OCI-LY7 (cell line): ENCODE measurements around the gene FN3KRP. TPM values are rescaled to one million over a fixed set of nuclear protein-coding genes. Genes with fewer than 3 reads are reported as not detected.

Experiments used
- BruUV-seq: library from RNA; stranded (reverse); fragments of 400-500 nt; replicated peaks from 2 replicates; lab custom pipeline; 2021; lab: Mats Ljungman, UMichigan
- CTCF ChIA-PET: fragments of 300-600 bp; sonication (Branson Sonifier 250); formaldehyde crosslinking; loops from one replicate; lab custom pipeline; 2022; ENCODE audit warnings: antibody characterized with exemption; ENCODE audit not compliant: unreplicated experiment; lab: Charles Lee
- POLR2A ChIA-PET: fragments of 300-600 bp; sonication (Branson Sonifier 250); formaldehyde crosslinking; loops from one replicate; lab custom pipeline; 2022; ENCODE audit warnings: antibody characterized with exemption; lab: Charles Lee
- DNase-seq: peaks from one replicate; pipeline ENCODE4 v3.0.0-alpha.2; 2015; ENCODE audit warnings: low spot score
- H2AFZ ChIP-seq: fragments of 200-600 bp; sonication (generic), shearing (Covaris generic); 2 replicates; pipeline ENCODE4 v1.6.1; 2014; ENCODE audit warnings: mild to moderate bottlenecking, antibody characterized with exemption, low read length, moderate library complexity
- H3K27ac ChIP-seq: fragments of 200-600 bp; sonication (generic); 2 replicates; pipeline ENCODE4 v1.5.1; 2014; ENCODE audit warnings: mixed run types, low read depth, mild to moderate bottlenecking, moderate library complexity, low read length, inconsistent platforms; ENCODE audit not compliant: poor library complexity, severe bottlenecking
- H3K36me3 ChIP-seq: fragments of 200-600 bp; sonication (generic); 2 replicates; pipeline ENCODE4 v1.6.1; 2014; ENCODE audit warnings: mild to moderate bottlenecking, antibody characterized with exemption, low read length, moderate library complexity, mixed read lengths; ENCODE audit not compliant: insufficient read depth
- H3K4me1 ChIP-seq: fragments of 200-600 bp; sonication (generic); 2 replicates; pipeline ENCODE4 v1.5.1; 2014; ENCODE audit warnings: mild to moderate bottlenecking, low read length; ENCODE audit not compliant: insufficient read depth, poor library complexity, severe bottlenecking
- H3K4me2 ChIP-seq: fragments of 200-600 bp; sonication (generic); 2 replicates; pipeline ENCODE4 v1.6.1; 2014; ENCODE audit warnings: mild to moderate bottlenecking, low read length
- H3K4me3 ChIP-seq: fragments of 200-600 bp; sonication (generic); 2 replicates; pipeline ENCODE4 v1.5.1; 2014; ENCODE audit warnings: mild to moderate bottlenecking, low read depth, low read length; ENCODE audit not compliant: poor library complexity, severe bottlenecking
- H3K79me2 ChIP-seq: fragments of 200-600 bp; sonication (generic); 2 replicates; pipeline ENCODE4 v1.6.1; 2016; ENCODE audit warnings: low read depth, mild to moderate bottlenecking, low read length, moderate library complexity, mixed read lengths; ENCODE audit not compliant: insufficient read depth
- H3K9me2 ChIP-seq: fragments of 200-600 bp; sonication (generic); 2 replicates; pipeline ENCODE4 v1.6.1; 2016; ENCODE audit warnings: mild to moderate bottlenecking, low read length, mixed read lengths; ENCODE audit not compliant: insufficient read depth
- H3K9me3 ChIP-seq: fragments of 200-600 bp; sonication (generic); 2 replicates; pipeline ENCODE4 v1.6.1; 2014; ENCODE audit warnings: mild to moderate bottlenecking, mixed run types, low read length, mixed read lengths
- H4K20me1 ChIP-seq: fragments of 200-600 bp; sonication (generic); 2 replicates; pipeline ENCODE4 v1.6.1; 2014; ENCODE audit warnings: mild to moderate bottlenecking, antibody characterized with exemption, low read length, moderate library complexity, mixed read lengths; ENCODE audit not compliant: insufficient read depth
- CTCF ChIP-seq: fragments of 200-600 bp; sonication (generic); conservative IDR thresholded peaks from 2 replicates; pipeline ENCODE4 v1.5.1; 2014; ENCODE audit warnings: mild to moderate bottlenecking, antibody characterized with exemption, low read length, moderate library complexity, mixed read lengths
- EZH2phosphoT487 ChIP-seq: fragments of 200-600 bp; sonication (generic); IDR thresholded peaks from 2 replicates; pipeline ENCODE4 v1.6.1; 2018; ENCODE audit warnings: low read depth, borderline replicate concordance, mild to moderate bottlenecking, mixed run types, antibody characterized with exemption, low read length, moderate library complexity, mixed read lengths
- intact Hi-C: fragments of 100-400 bp; cut with micrococcal nuclease; formaldehyde crosslinking; loops from one replicate; pipeline ENCODE4 v1.10.0; 2022; ENCODE audit not compliant: unreplicated experiment
- total RNA-seq, 2 experiments: library from RNA; depleted of rRNA in 1 of 2; stranded (reverse); fragments of >200 nt in 1 of 2; shearing (Covaris generic) in 1 of 2; gene quantifications; 2 replicates each; pipeline ENCODE4 v1.2.3, GENCODE V29; 2014 to 2022

Gene FN3KRP
- total RNA-seq, 2 experiments from 2014 or later, result 52.1 to 91.8 TPM

GRCh38 chr17:82687375-82687861 lies 29.1 kb upstream of the FN3KRP start:
- H4K20me1 ChIP-seq, result no peaks in the 10 kb centered on the region
- peaks cover 4% of the 10 kb centered on the region for H3K4me1 ChIP-seq
- H3K79me2 ChIP-seq, result no peaks in the 10 kb centered on the region
- H2AFZ ChIP-seq, result no peak overlapping the region
- intact Hi-C loops, result no loop called here
- no peak overlapping the region for H3K27ac ChIP-seq
- BruUV-seq, result no TSS peak
- H3K36me3 ChIP-seq, result no peaks in the 10 kb centered on the region; the same call in 1 of the 2 replicates
- peaks cover 3% of the 10 kb centered on the region for H3K9me3 ChIP-seq
- H3K9me2 ChIP-seq, result no peaks in the 10 kb centered on the region
- CTCF ChIA-PET, result interaction anchor here (0.5 kb wide), 1 partner anchor 433 kb away, joined by 9 read pairs; no protein-coding TSS in a partner anchor
- H3K4me2 ChIP-seq, result no peak overlapping the region
- TF ChIP-seq CTCF (no peak), EZH2phosphoT487 (no peak)
- H3K4me3 ChIP-seq, result no peak overlapping the region
- DNase-seq, result no peak
- POLR2A ChIA-PET, result interaction anchor here (0.7 to 2.2 kb wide), 3 partner anchors 9 to 194 kb away, joined by 3 to 7 read pairs (median 4); no protein-coding TSS in a partner anchor

GRCh38 chr17:82687871-82688270 lies 28.6 kb upstream of the FN3KRP start:
- Histone ChIP-seq H2AFZ (no peak overlapping the region), H4K20me1 (no peaks in the 10 kb centered on the region), H3K27ac (no peak overlapping the region), H3K4me2 (no peak overlapping the region), H3K9me2 (no peaks in the 10 kb centered on the region), H3K4me3 (no peak overlapping the region), H3K36me3 (no peaks in the 10 kb centered on the region; the same call in 1 of the 2 replicates), H3K4me1 (peaks cover 4% of the 10 kb centered on the region), H3K79me2 (no peaks in the 10 kb centered on the region), H3K9me3 (no peaks in the 10 kb centered on the region; the same call in 1 of the 2 replicates)
- no TSS peak for BruUV-seq
- DNase-seq, result no peak
- TF ChIP-seq EZH2phosphoT487, result no peak
- no peak for TF ChIP-seq CTCF
- ChIA-PET CTCF (interaction anchor here (0.5 kb wide), 1 partner anchor 433 kb away, joined by 9 read pairs; no protein-coding TSS in a partner anchor), POLR2A (interaction anchor here (0.7 to 2.2 kb wide), 3 partner anchors 10 to 194 kb away, joined by 3 to 7 read pairs (median 4); no protein-coding TSS in a partner anchor)
- intact Hi-C loops, result no loop called here

GRCh38 chr17:82689077-82689476 lies 27.4 kb upstream of the FN3KRP start:
- Histone ChIP-seq H2AFZ (no peak overlapping the region), H3K9me2 (no peaks in the 10 kb centered on the region), H4K20me1 (no peaks in the 10 kb centered on the region), H3K36me3 (no peaks in the 10 kb centered on the region), H3K9me3 (peaks cover 2% of the 10 kb centered on the region), H3K79me2 (no peaks in the 10 kb centered on the region), H3K27ac (no peak overlapping the region), H3K4me3 (no peak overlapping the region), H3K4me1 (peaks cover 4% of the 10 kb centered on the region), H3K4me2 (no peak overlapping the region)
- BruUV-seq, result no TSS peak
- POLR2A ChIA-PET, result interaction anchor here (0.6 to 2.2 kb wide), 2 partner anchors 11 to 19 kb away, joined by 4 to 7 read pairs; no protein-coding TSS in a partner anchor
- TF ChIP-seq CTCF, result no peak
- no peak for TF ChIP-seq EZH2phosphoT487
- intact Hi-C loops, result no loop called here
- CTCF ChIA-PET, result no interaction called here
- DNase-seq, result no peak
